Common myeloid progenitor, CD34-positive (primary cell): ENCODE data around the gene RAPSN.

Experiments used
- CTCF ChIA-PET: fragments of 350-600 bp; sonication (Branson Sonifier 250); formaldehyde crosslinking; loops from one replicate; lab custom pipeline; 2021; ENCODE audit warnings: antibody characterized with exemption; lab: Charles Lee
- POLR2A ChIA-PET: fragments of 350-600 bp; sonication (Branson Sonifier 250); formaldehyde crosslinking; loops from one replicate; lab custom pipeline; 2021; ENCODE audit warnings: antibody characterized with exemption; lab: Charles Lee
- DNase-seq, 3 donors: peaks; one replicate each; pipeline versions ENCODE4 v3.0.0 to v3.0.0-alpha.2; 2013
- H3K27ac ChIP-seq, 2 experiments: 1 replicate in 1 of 2; 2 replicates in 1 of 2; pipeline ENCODE4 v1.7.0; 2013; ENCODE audit warnings: inconsistent platforms in 2 of 2, low read length in 2 of 2, mild to moderate bottlenecking in 2 of 2, low read depth in 1 of 2, moderate library complexity in 1 of 2; ENCODE audit not compliant: severe bottlenecking in 2 of 2, insufficient read depth in 1 of 2, poor library complexity in 1 of 2
- H3K27me3 ChIP-seq, 5 experiments: replicated peaks in 2 of 5; 1 replicate in 3 of 5; 2 replicates in 2 of 5; pipeline versions ENCODE4 v1.6.1 to v1.7.0; 2013; ENCODE audit warnings: low read length in 4 of 5, mild to moderate bottlenecking in 2 of 5, moderate library complexity in 2 of 5, inconsistent platforms in 1 of 5; ENCODE audit not compliant: insufficient read depth in 5 of 5, control insufficient read depth in 4 of 5
- H3K36me3 ChIP-seq, 4 experiments: 1 replicate in 2 of 4; 2 replicates in 2 of 4; pipeline versions ENCODE4 v1.6.1 to v1.7.0; 2013; ENCODE audit warnings: low read length in 3 of 4, control low read depth in 1 of 4, mild to moderate bottlenecking in 1 of 4; ENCODE audit not compliant: control insufficient read depth in 4 of 4, insufficient read depth in 4 of 4
- H3K4me1 ChIP-seq, 4 experiments: 1 replicate in 3 of 4; 2 replicates in 1 of 4; pipeline versions ENCODE4 v1.6.1 to v1.7.1; 2013; ENCODE audit warnings: low read length in 3 of 4, mild to moderate bottlenecking in 3 of 4, control low read depth in 1 of 4, inconsistent platforms in 1 of 4, moderate library complexity in 1 of 4; ENCODE audit not compliant: control insufficient read depth in 4 of 4, insufficient read depth in 4 of 4; ENCODE audit errors: control extremely low read depth in 1 of 4
- H3K4me3 ChIP-seq, 7 experiments: 1 replicate in 4 of 7; 2 replicates in 3 of 7; pipeline versions ENCODE4 v1.5.1 to v1.7.0; 2013; ENCODE audit warnings: mild to moderate bottlenecking in 7 of 7, low read length in 6 of 7, moderate library complexity in 6 of 7, inconsistent platforms in 2 of 7, low read depth in 2 of 7, control low read depth in 1 of 7; ENCODE audit not compliant: insufficient read depth in 4 of 7, control insufficient read depth in 1 of 7; ENCODE audit errors: extremely low read depth in 1 of 7
- H3K9me3 ChIP-seq, 5 experiments: 1 replicate in 4 of 5; 2 replicates in 1 of 5; pipeline versions ENCODE4 v1.6.1 to v1.7.1; 2013; ENCODE audit warnings: low read length in 4 of 5, mild to moderate bottlenecking in 2 of 5, inconsistent platforms in 1 of 5, low read depth in 1 of 5, moderate library complexity in 1 of 5; ENCODE audit not compliant: control insufficient read depth in 4 of 5, insufficient read depth in 2 of 5; ENCODE audit errors: control extremely low read depth in 1 of 5
- WGBS: methylation state at CpG from one replicate; pipeline ENCODE4 v1.1.5; 2013; ENCODE audit not compliant: insufficient coverage; 5-methylcytosine and 5-hydroxymethylcytosine counted together

Gene RAPSN

DNA sequence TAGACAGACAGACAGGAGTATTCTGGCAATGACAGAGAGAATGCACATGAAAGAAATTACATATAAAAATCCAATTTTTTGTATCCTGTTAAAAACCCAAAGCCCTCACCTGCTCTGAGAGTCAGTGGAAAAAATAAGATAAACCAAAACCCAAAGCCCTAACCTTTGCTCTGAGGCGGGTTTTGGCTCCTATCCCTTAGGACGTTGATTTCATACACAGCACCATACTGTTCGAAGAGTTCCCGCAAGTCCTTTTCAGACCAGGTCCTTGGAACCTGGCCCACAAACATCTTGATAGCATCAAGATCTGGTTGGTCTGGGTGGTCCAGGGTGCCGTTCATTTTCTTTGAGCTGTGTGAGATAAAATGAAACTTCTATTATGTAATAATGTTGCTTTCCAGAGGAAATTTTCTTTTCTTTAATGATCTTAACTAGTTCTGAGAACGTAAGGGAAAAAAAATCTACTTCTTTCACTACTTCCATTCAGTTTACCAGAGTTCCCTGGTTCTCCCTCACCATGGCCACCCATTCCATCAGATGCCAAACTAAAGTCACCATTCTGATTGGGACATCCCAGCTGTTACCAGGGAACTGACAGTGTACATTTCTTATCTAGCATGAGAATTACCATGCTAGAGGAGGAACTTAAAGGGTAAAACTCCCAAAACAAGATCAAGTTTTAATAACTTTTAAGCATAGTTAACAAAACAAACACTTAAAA lies 39.9 kb upstream of the RAPSN start:
- H3K4me1 ChIP-seq = no peaks in the 10 kb centered on the region
- WGBS = 100% methylated on average over 3 of the region's 6 CpGs
- H3K36me3 ChIP-seq = peaks cover 24 to 58% (median 34%) of the 10 kb centered on the region in 4 experiments
- CTCF ChIA-PET = interaction anchor here (1.0 to 3.9 kb wide), 4 partner anchors 10 to 127 kb away, joined by 3 to 22 read pairs (median 4); no protein-coding TSS in a partner anchor
- H3K27ac ChIP-seq = no peak overlapping the region
- H3K4me3 ChIP-seq = no peak overlapping the region
- POLR2A ChIA-PET = no interaction called here
- no peak for DNase-seq
- no peaks in the 10 kb centered on the region for H3K9me3 ChIP-seq
- no peaks in the 10 kb centered on the region for H3K27me3 ChIP-seq

DNA sequence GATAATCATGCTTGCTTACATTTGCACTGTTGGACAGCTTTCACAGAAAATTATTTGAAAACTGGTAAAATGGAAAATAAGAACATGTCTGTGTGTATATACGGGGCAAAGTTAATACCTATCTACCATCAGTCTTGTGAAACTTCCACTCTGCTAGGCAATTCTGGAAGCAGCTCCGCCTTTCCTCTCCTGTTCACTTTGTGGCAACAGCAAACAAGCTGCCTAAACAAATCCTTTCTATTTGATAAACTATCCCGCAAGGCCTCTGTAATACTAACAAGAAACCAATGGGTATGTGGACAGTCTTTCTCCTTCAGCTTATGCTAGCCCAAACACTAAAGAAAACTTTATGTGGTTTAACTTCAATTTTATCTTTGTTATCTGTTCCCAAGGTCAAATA lies 39.2 kb upstream of the RAPSN start:
- no peaks in the 10 kb centered on the region for H3K9me3 ChIP-seq
- POLR2A ChIA-PET = no interaction called here
- no peaks in the 10 kb centered on the region for H3K4me1 ChIP-seq
- no peak overlapping the region for H3K4me3 ChIP-seq
- 100% methylated on average over 1 of the region's 3 CpGs for WGBS
- CTCF ChIA-PET = interaction anchor here (1.0 to 3.9 kb wide), 3 partner anchors 9 to 128 kb away, joined by 3 to 22 read pairs (median 5); no protein-coding TSS in a partner anchor
- DNase-seq = no peak
- H3K36me3 ChIP-seq = peaks cover 26 to 65% (median 37%) of the 10 kb centered on the region in 4 experiments
- no peaks in the 10 kb centered on the region for H3K27me3 ChIP-seq
- H3K27ac ChIP-seq = no peak overlapping the region

DNA sequence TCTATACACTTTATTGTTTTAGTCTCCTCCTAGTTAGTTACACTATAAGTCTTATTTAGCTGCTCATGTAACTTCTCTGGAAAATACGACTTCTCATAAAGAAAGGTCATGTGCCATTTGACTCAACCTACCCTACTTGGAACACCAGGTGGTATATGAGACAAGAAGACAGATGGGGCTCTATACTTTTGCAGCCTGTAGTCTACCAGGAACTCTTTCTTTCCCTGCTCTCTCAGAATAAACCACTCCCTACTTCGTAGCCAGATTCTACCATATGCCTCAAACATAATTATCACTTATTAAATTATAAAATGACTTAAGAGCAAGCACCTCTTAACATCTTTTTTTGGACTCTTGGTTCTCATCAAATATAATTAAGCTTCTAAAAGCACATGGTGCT lies 38.5 kb upstream of the RAPSN start:
- Histone ChIP-seq H3K4me1 (no peaks in the 10 kb centered on the region), H3K27me3 (no peaks in the 10 kb centered on the region), H3K36me3 (peaks cover 26 to 65% (median 44%) of the 10 kb centered on the region in 4 experiments), H3K4me3 (no peak overlapping the region), H3K9me3 (no peaks in the 10 kb centered on the region), H3K27ac (no peak overlapping the region)
- 100% methylated on average over 1 of the region's 2 CpGs for WGBS
- DNase-seq = no peak
- ChIA-PET CTCF (interaction anchor here (1.0 to 2.0 kb wide), 3 partner anchors 9 to 130 kb away, joined by 3 to 5 read pairs (median 4); no protein-coding TSS in a partner anchor), POLR2A (no interaction called here)

DNA sequence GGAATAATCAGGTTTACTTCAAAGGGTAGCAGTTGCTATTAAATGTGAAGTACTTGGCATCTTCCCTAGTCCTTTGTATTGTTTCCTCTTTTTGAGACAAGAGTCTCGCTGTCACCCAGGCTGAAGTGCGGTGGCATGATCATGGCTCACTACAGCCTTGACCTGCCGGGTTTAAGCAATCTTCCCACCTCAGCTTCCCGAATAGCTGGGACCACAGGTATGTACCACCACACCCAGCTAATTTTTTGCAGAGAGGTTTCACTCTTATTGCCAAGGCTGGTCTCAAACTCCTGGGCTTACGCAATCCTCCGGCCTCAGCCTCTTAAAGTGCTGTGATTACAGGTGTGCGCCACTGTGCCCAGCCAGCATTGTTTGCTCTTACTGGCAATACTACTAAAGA lies 36.2 kb upstream of the RAPSN start:
- peaks cover 26 to 73% (median 56%) of the 10 kb centered on the region in 4 experiments for H3K36me3 ChIP-seq
- no peaks in the 10 kb centered on the region for H3K4me1 ChIP-seq
- H3K9me3 ChIP-seq = no peaks in the 10 kb centered on the region
- no peaks in the 10 kb centered on the region for H3K27me3 ChIP-seq
- CTCF ChIA-PET = interaction anchor here (0.7 to 1.2 kb wide), 2 partner anchors 22 to 132 kb away, joined by 3 read pairs; no protein-coding TSS in a partner anchor
- no peak overlapping the region for H3K4me3 ChIP-seq
- DNase-seq = no peak
- 90% methylated on average over 4 of the region's 7 CpGs for WGBS
- POLR2A ChIA-PET = no interaction called here
- no peak overlapping the region for H3K27ac ChIP-seq

DNA sequence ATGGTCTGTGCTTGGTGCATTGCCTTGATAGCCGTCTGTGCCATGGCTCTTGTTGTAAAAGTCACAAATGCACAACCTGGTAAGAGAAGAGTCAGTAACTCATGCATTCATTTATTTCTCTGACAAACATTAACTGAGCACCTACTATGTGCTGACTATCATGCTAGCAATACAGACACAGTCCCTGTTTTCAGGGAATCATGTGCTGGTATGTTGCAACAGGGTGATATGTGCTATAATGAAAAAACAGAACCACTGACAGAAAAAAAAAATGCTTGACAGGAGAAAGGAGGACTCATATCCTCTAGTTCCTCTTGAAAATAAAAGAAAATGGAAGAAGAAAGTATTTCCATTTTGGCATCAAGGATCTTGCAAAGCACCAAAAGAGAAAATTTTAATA lies 34.5 kb upstream of the RAPSN start:
- no peaks in the 10 kb centered on the region for H3K4me1 ChIP-seq
- H3K27ac ChIP-seq = no peak overlapping the region
- H3K4me3 ChIP-seq = no peak overlapping the region
- ChIA-PET POLR2A (no interaction called here), CTCF (interaction anchor here (0.6 kb wide), 1 partner anchor 10 kb away, joined by 3 read pairs; no protein-coding TSS in a partner anchor)
- H3K27me3 ChIP-seq = no peaks in the 10 kb centered on the region
- no peak for DNase-seq
- H3K36me3 ChIP-seq = peaks cover 30 to 82% (median 63%) of the 10 kb centered on the region in 4 experiments
- 83% methylated on average over 1 of the region's 1 CpG for whole genome bisulfite sequencing
- no peaks in the 10 kb centered on the region for H3K9me3 ChIP-seq

DNA sequence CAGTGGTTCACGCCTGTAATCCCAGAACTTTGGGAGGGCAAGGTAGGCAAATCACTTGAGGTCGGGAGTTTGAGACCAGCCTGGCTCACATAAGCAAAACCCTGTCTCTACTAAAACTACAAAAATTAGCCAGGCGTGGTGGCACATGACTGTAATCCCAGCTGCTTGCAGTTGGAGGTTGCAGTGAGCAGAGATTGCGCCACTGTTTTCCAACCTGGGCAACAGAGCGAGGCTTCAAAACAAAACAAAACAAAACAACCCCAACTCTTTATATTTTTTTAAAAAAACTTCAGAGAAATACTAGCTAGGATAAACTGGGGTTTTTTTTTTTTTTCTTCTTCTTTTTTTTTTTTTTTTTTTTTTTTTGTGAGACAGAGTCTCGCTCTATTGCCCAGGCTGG lies 31.8 kb upstream of the RAPSN start:
- 100% methylated on average over 2 of the region's 6 CpGs for WGBS
- Histone ChIP-seq H3K27me3 (no peaks in the 10 kb centered on the region), H3K27ac (no peak overlapping the region), H3K4me1 (no peaks in the 10 kb centered on the region), H3K4me3 (no peak overlapping the region), H3K36me3 (peaks cover 23 to 92% (median 68%) of the 10 kb centered on the region in 4 experiments), H3K9me3 (no peaks in the 10 kb centered on the region)
- peak; percentile 31 to 59 (median 57) for DNase-seq
- ChIA-PET POLR2A (no interaction called here), CTCF (interaction anchor here (1.0 to 1.1 kb wide), 2 partner anchors 14 to 15 kb away, joined by 3 read pairs; no protein-coding TSS in a partner anchor)
